Muscle layer of duodenum (tissue), 2 donors: Measurements from ENCODE around the gene MAPKBP1.

Experiments used
- H3K27ac ChIP-seq: one replicate; pipeline ENCODE4 v1.7.0; 2013; ENCODE audit warnings: mild to moderate bottlenecking, low read length
- H3K27me3 ChIP-seq: one replicate; pipeline ENCODE4 v1.7.0; 2013; ENCODE audit warnings: low read depth, mild to moderate bottlenecking, control low read depth, low read length
- H3K36me3 ChIP-seq, 2 donors: one replicate each; pipeline ENCODE4 v1.7.0; 2013; ENCODE audit warnings: low read length in 2 of 2, control low read depth in 1 of 2, mild to moderate bottlenecking in 1 of 2; ENCODE audit not compliant: insufficient read depth in 2 of 2, control insufficient read depth in 1 of 2
- H3K4me1 ChIP-seq, 2 donors: one replicate each; pipeline ENCODE4 v1.7.0; 2013; ENCODE audit warnings: low read length in 2 of 2, mild to moderate bottlenecking in 2 of 2, control low read depth in 1 of 2, moderate library complexity in 1 of 2; ENCODE audit not compliant: insufficient read depth in 2 of 2, control insufficient read depth in 1 of 2
- H3K4me3 ChIP-seq, 2 donors: one replicate each; pipeline ENCODE4 v1.7.0; 2013; ENCODE audit warnings: low read length in 2 of 2, low read depth in 1 of 2, mild to moderate bottlenecking in 1 of 2
- H3K9me3 ChIP-seq, 2 donors: one replicate each; pipeline ENCODE4 v1.7.0; 2013; ENCODE audit warnings: low read length in 2 of 2, control low read depth in 1 of 2, mild to moderate bottlenecking in 1 of 2; ENCODE audit not compliant: control insufficient read depth in 1 of 2
- donor health status: healthy.

MAPKBP1 gene

GRCh38 chr15:41773332-41773728, 954 bp upstream of the MAPKBP1 start:
- Histone ChIP-seq H3K9me3 (no peaks in the 10 kb centered on the region), H3K36me3 (no peaks in the 10 kb centered on the region), H3K4me1 (peaks cover 28 to 33% of the 10 kb centered on the region in 2 donors), H3K4me3 (peak overlapping the region; percentile 73 to 81), H3K27me3 (no peaks in the 10 kb centered on the region), H3K27ac (peak overlapping the region; percentile 92)

GRCh38 chr15:41773729-41774061, 589 bp upstream of the MAPKBP1 start:
- H3K36me3 ChIP-seq: no peaks in the 10 kb centered on the region
- peak overlapping the region; percentile 73 to 81 for H3K4me3 ChIP-seq
- no peaks in the 10 kb centered on the region for H3K9me3 ChIP-seq
- peak overlapping the region; percentile 92 for H3K27ac ChIP-seq
- H3K4me1 ChIP-seq: peaks cover 28 to 33% of the 10 kb centered on the region in 2 donors
- H3K27me3 ChIP-seq: no peaks in the 10 kb centered on the region

- H3K27ac ChIP-seq: peak overlapping the region; percentile 92
- no peaks in the 10 kb centered on the region for H3K36me3 ChIP-seq
- H3K4me1 ChIP-seq: peaks cover 28 to 39% of the 10 kb centered on the region in 2 donors
- H3K9me3 ChIP-seq: no peaks in the 10 kb centered on the region
- peak overlapping the region; percentile 73 to 81 for H3K4me3 ChIP-seq
- no peaks in the 10 kb centered on the region for H3K27me3 ChIP-seq
Observed at GRCh38 chr15:41774882-41775417, 666 bp downstream of the MAPKBP1 start.

GRCh38 chr15:41775651-41776050, 1.4 kb downstream of the MAPKBP1 start:
- Histone ChIP-seq H3K27ac (peak overlapping the region; percentile 92), H3K4me1 (peaks cover 28 to 46% of the 10 kb centered on the region in 2 donors), H3K9me3 (no peaks in the 10 kb centered on the region)

GRCh38 chr15:41777421-41777973, 3.2 kb downstream of the MAPKBP1 start:
- peaks cover 28 to 47% of the 10 kb centered on the region in 2 donors for H3K4me1 ChIP-seq
- H3K4me3 ChIP-seq: peak overlapping the region in 1 of 2 donors; percentile 1
- H3K27ac ChIP-seq: peak overlapping the region; percentile 32
- H3K36me3 ChIP-seq: no peaks in the 10 kb centered on the region
- H3K27me3 ChIP-seq: no peaks in the 10 kb centered on the region
- H3K9me3 ChIP-seq: no peaks in the 10 kb centered on the region

More at GRCh38 chr15:41775651-41776050, 1.4 kb downstream of the MAPKBP1 start:
- H3K36me3 ChIP-seq: no peaks in the 10 kb centered on the region
- no peaks in the 10 kb centered on the region for H3K27me3 ChIP-seq
- H3K4me3 ChIP-seq: peak overlapping the region; percentile 73 to 81

GRCh38 chr15:41778521-41778920, 4.2 kb downstream of the MAPKBP1 start:
- H3K27ac ChIP-seq: peak overlapping the region; percentile 32
- no peaks in the 10 kb centered on the region for H3K27me3 ChIP-seq
- H3K4me3 ChIP-seq: no peak overlapping the region
- peaks cover 20 to 40% of the 10 kb centered on the region in 2 donors for H3K4me1 ChIP-seq
- H3K36me3 ChIP-seq: no peaks in the 10 kb centered on the region
- no peaks in the 10 kb centered on the region for H3K9me3 ChIP-seq

GRCh38 chr15:41779662-41780157, 5.4 kb downstream of the MAPKBP1 start:
- no peaks in the 10 kb centered on the region for H3K27me3 ChIP-seq
- H3K36me3 ChIP-seq: no peaks in the 10 kb centered on the region
- no peak overlapping the region for H3K4me3 ChIP-seq
- H3K4me1 ChIP-seq: peaks cover 17 to 39% of the 10 kb centered on the region in 2 donors
- no peaks in the 10 kb centered on the region for H3K9me3 ChIP-seq
- H3K27ac ChIP-seq: no peak overlapping the region

GRCh38 chr15:41780266-41780665, 6.0 kb downstream of the MAPKBP1 start:
- Histone ChIP-seq H3K36me3 (no peaks in the 10 kb centered on the region), H3K9me3 (no peaks in the 10 kb centered on the region), H3K27ac (no peak overlapping the region), H3K4me3 (no peak overlapping the region), H3K27me3 (no peaks in the 10 kb centered on the region), H3K4me1 (peaks cover 13 to 36% of the 10 kb centered on the region in 2 donors)

GRCh38 chr15:41780727-41781126, 6.4 kb downstream of the MAPKBP1 start:
- peaks cover 8 to 31% of the 10 kb centered on the region in 2 donors for H3K4me1 ChIP-seq
- no peaks in the 10 kb centered on the region for H3K9me3 ChIP-seq
- H3K36me3 ChIP-seq: no peaks in the 10 kb centered on the region
- no peak overlapping the region for H3K4me3 ChIP-seq
- H3K27ac ChIP-seq: no peak overlapping the region
- H3K27me3 ChIP-seq: no peaks in the 10 kb centered on the region

- H3K4me3 ChIP-seq: no peak overlapping the region
- H3K4me1 ChIP-seq: peaks cover 0 to 14% of the 10 kb centered on the region in 2 donors
- no peak overlapping the region for H3K27ac ChIP-seq
Observed at GRCh38 chr15:41782371-41783282, 8.3 kb downstream of the MAPKBP1 start.

GRCh38 chr15:41783296-41783695, 9.0 kb downstream of the MAPKBP1 start:
- Histone ChIP-seq H3K27me3 (no peaks in the 10 kb centered on the region), H3K4me3 (no peak overlapping the region), H3K27ac (no peak overlapping the region), H3K4me1 (peaks cover 2 to 15% of the 10 kb centered on the region in 2 donors), H3K9me3 (no peaks in the 10 kb centered on the region), H3K36me3 (no peaks in the 10 kb centered on the region)

More at GRCh38 chr15:41782371-41783282, 8.3 kb downstream of the MAPKBP1 start:
- Histone ChIP-seq H3K9me3 (no peaks in the 10 kb centered on the region), H3K36me3 (no peaks in the 10 kb centered on the region), H3K27me3 (no peaks in the 10 kb centered on the region)
